Mucosa of descending colon (tissue), 3 donors: ENCODE data around the gene C6orf62. TPM values are rescaled to one million over a fixed set of nuclear protein-coding genes. Genes with fewer than 3 reads are reported as not detected.
"Not testable (repeated sequence)": the region's sequence is repeated elsewhere in the genome, so short reads cannot be mapped to it uniquely, and the experiment has no call there.

Experiments
- ATAC-seq: fragments of 200-7000 bp; cut with Tn5 transposase; one replicate; pipeline ENCODE4 v1.9.1; 2020; ENCODE audit warnings: mild to moderate bottlenecking, moderate library complexity
- DNase-seq, 3 donors: peaks; one replicate each; pipeline ENCODE4 v3.0.0-alpha.2; 2020
- H3K36me3 ChIP-seq: fragments of 200-600 bp; one replicate; pipeline ENCODE4 v1.8.0; 2021; ENCODE audit warnings: low read depth, mild to moderate bottlenecking
- H3K4me1 ChIP-seq: fragments of 200-600 bp; one replicate; pipeline ENCODE4 v1.8.0; 2021; ENCODE audit warnings: low read depth, mild to moderate bottlenecking
- H3K4me3 ChIP-seq: fragments of 200-600 bp; one replicate; pipeline ENCODE4 v1.8.0; 2021; ENCODE audit warnings: mild to moderate bottlenecking
- H3K9me3 ChIP-seq: fragments of 200-600 bp; one replicate; pipeline ENCODE4 v1.8.0; 2021; ENCODE audit warnings: mild to moderate bottlenecking
- intact Hi-C, 2 donors: fragments of 100-400 bp; cut with DNase I in 1 of 2; cut with micrococcal nuclease in 1 of 2; formaldehyde crosslinking; loops; one replicate each; pipeline versions ENCODE4 v1.11.0 to v1.11.1; 2022; cut with DNase I, micrococcal nuclease
- total RNA-seq, 3 donors: library from RNA; stranded (reverse); fragmentation: NEBNext Ultra II Directional in 2 of 3; extraction: Animal tissue kit (Norgen Biotek cat#: 25700) in 2 of 3; gene quantifications; one replicate each; pipeline versions ENCODE4 v1.2.1 to v1.2.4, GENCODE V29; 2021 to 2023
- TF ChIP-seq, protein P1 (sequence below): fragments of 200-600 bp; IDR thresholded peaks from one replicate; pipeline ENCODE4 v1.8.0; 2022; ENCODE audit warnings: antibody characterized with exemption, mild to moderate bottlenecking
- donor health status: DM: no; HTN: no; CAD: no; lungs with moderate emphysema.
- donor health status: DM: no; HTN: no; CAD: no.
- donor health status: DM: no; HTN: yes; CAD: no.

The C6orf62 gene
- total RNA-seq, 3 donors from 2014 or later = 70.3 to 85.1 (median 85.1) TPM

- ATAC-seq = no peak
- DNase-seq = no peak
- H3K9me3 ChIP-seq = no peaks in the 10 kb centered on the region
- H3K36me3 ChIP-seq = no peaks in the 10 kb centered on the region
- H3K4me1 ChIP-seq = no peaks in the 10 kb centered on the region
- intact Hi-C loops = loop anchor here in 1 of 2 donors (10.0 kb wide), 1 partner anchor 115 kb away; no protein-coding TSS in a partner anchor
- no peak overlapping the region for H3K4me3 ChIP-seq
- TF ChIP-seq, protein P1, sequence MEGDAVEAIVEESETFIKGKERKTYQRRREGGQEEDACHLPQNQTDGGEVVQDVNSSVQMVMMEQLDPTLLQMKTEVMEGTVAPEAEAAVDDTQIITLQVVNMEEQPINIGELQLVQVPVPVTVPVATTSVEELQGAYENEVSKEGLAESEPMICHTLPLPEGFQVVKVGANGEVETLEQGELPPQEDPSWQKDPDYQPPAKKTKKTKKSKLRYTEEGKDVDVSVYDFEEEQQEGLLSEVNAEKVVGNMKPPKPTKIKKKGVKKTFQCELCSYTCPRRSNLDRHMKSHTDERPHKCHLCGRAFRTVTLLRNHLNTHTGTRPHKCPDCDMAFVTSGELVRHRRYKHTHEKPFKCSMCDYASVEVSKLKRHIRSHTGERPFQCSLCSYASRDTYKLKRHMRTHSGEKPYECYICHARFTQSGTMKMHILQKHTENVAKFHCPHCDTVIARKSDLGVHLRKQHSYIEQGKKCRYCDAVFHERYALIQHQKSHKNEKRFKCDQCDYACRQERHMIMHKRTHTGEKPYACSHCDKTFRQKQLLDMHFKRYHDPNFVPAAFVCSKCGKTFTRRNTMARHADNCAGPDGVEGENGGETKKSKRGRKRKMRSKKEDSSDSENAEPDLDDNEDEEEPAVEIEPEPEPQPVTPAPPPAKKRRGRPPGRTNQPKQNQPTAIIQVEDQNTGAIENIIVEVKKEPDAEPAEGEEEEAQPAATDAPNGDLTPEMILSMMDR = no peak
Measured at GRCh38 chr6:24699521-24700359, 19.2 kb downstream of the C6orf62 start.

DNA sequence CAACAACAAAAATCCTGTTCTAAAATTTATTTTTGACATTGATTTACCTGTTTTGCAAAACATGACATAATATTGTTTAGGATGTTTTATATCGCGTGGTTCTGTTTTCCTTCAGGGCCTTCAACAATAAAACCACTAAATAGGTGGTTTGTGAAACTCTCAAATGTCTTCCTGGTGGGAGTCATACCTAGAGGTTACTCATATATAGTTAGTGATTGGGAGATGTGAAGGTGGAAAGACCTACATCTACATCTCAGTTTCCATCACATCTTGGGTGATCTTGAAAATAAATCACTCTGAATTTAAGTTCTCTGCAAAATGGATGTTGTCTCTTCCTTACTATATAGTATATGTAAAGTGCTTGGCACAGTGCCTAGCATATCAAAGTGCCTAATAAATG, 22.9 kb downstream of the C6orf62 start:
- Histone ChIP-seq H3K36me3 (no peaks in the 10 kb centered on the region), H3K4me1 (no peaks in the 10 kb centered on the region), H3K9me3 (no peaks in the 10 kb centered on the region), H3K4me3 (no peak overlapping the region)
- intact Hi-C loops = loop anchor here in 1 of 2 donors (10.0 kb wide), 1 partner anchor 111 kb away; no protein-coding TSS in a partner anchor
- no peak for DNase-seq
- no peak for ATAC-seq
- TF ChIP-seq, protein P1 = no peak

DNA sequence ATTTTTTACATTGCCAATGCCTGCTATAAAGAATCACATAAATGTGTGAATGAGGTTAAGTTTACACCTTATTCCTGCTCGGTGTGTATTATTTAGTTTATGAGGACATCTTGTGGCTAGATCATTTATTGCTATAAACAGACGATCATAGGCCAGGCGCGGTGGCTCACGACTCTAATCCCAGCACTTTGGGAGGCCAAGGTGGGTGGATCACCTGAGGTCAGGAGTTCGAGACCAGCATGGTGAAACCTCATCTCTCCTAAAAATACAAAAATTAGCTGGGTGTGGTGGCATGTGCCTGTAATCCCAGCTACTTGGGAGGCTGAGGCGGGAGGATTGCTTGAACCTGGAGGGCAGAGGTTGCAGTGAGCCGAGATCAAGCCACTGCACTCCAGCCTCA, 23.3 kb downstream of the C6orf62 start:
- ATAC-seq = peak; percentile 95
- not testable (repeated sequence) for H3K4me3 ChIP-seq, H3K9me3 ChIP-seq, H3K36me3 ChIP-seq, H3K4me1 ChIP-seq
- DNase-seq = peak in 2 of 3 donors; percentile 42 to 55
- intact Hi-C loops = loop anchor here (1.0 to 10.0 kb wide), 2 partner anchors 111 to 112 kb away; no protein-coding TSS in a partner anchor

DNA sequence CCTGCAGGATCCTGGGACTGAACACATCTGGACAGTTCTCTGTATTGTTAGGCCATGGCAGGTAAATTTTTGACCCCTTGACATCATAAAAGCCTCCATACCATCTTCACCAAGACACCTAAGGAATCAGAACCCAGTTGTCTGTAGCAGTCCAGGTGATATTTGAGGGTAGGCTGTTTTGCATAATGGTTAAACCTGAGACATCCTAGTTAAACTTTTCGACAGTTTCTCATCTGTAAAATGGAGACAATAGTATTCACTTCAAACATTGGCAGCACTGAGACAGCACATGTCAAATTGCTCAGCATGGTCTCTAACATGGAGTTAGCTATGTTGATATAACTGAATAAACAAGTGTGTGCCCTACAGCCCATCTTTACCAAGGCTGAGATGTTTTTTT, 24.8 kb downstream of the C6orf62 start:
- Histone ChIP-seq H3K36me3 (no peaks in the 10 kb centered on the region), H3K4me1 (no peaks in the 10 kb centered on the region), H3K4me3 (no peak overlapping the region), H3K9me3 (no peaks in the 10 kb centered on the region)
- intact Hi-C loops = loop anchor here in 1 of 2 donors (10.0 kb wide), 1 partner anchor 109 kb away; no protein-coding TSS in a partner anchor
- DNase-seq (no peak), ATAC-seq (no peak)
- TF ChIP-seq, protein P1 = no peak

GRCh38 chr6:24692848-24693592, 25.9 kb downstream of the C6orf62 start:
- Histone ChIP-seq H3K36me3 (no peaks in the 10 kb centered on the region), H3K4me1 (no peaks in the 10 kb centered on the region), H3K9me3 (no peaks in the 10 kb centered on the region), H3K4me3 (no peak overlapping the region)
- intact Hi-C loops = loop anchor here in 1 of 2 donors (10.0 kb wide), 1 partner anchor 108 kb away; no protein-coding TSS in a partner anchor
- TF ChIP-seq, protein P1 = no peak
- ATAC-seq (no peak), DNase-seq (no peak)
